OCI-LY7 (cell line): Measurements from ENCODE around the gene TIRAP. TPM values are rescaled to one million over a fixed set of nuclear protein-coding genes. Genes with fewer than 3 reads are reported as not detected.

ENCODE experiments used
- BruUV-seq: library from RNA; stranded (reverse); fragments of 400-500 nt; replicated peaks from 2 replicates; lab custom pipeline; 2021; lab: Mats Ljungman, UMichigan
- CTCF ChIA-PET: fragments of 300-600 bp; sonication (Branson Sonifier 250); formaldehyde crosslinking; loops from one replicate; lab custom pipeline; 2022; ENCODE audit warnings: antibody characterized with exemption; ENCODE audit not compliant: unreplicated experiment; lab: Charles Lee
- POLR2A ChIA-PET: fragments of 300-600 bp; sonication (Branson Sonifier 250); formaldehyde crosslinking; loops from one replicate; lab custom pipeline; 2022; ENCODE audit warnings: antibody characterized with exemption; lab: Charles Lee
- DNase-seq: peaks from one replicate; pipeline ENCODE4 v3.0.0-alpha.2; 2015; ENCODE audit warnings: low spot score
- H2AFZ ChIP-seq: fragments of 200-600 bp; sonication (generic), shearing (Covaris generic); 2 replicates; pipeline ENCODE4 v1.6.1; 2014; ENCODE audit warnings: mild to moderate bottlenecking, antibody characterized with exemption, low read length, moderate library complexity
- H3K27ac ChIP-seq: fragments of 200-600 bp; sonication (generic); 2 replicates; pipeline ENCODE4 v1.5.1; 2014; ENCODE audit warnings: mixed run types, low read depth, mild to moderate bottlenecking, moderate library complexity, low read length, inconsistent platforms; ENCODE audit not compliant: poor library complexity, severe bottlenecking
- H3K36me3 ChIP-seq: fragments of 200-600 bp; sonication (generic); 2 replicates; pipeline ENCODE4 v1.6.1; 2014; ENCODE audit warnings: mild to moderate bottlenecking, antibody characterized with exemption, low read length, moderate library complexity, mixed read lengths; ENCODE audit not compliant: insufficient read depth
- H3K4me1 ChIP-seq: fragments of 200-600 bp; sonication (generic); 2 replicates; pipeline ENCODE4 v1.5.1; 2014; ENCODE audit warnings: mild to moderate bottlenecking, low read length; ENCODE audit not compliant: insufficient read depth, poor library complexity, severe bottlenecking
- H3K4me2 ChIP-seq: fragments of 200-600 bp; sonication (generic); 2 replicates; pipeline ENCODE4 v1.6.1; 2014; ENCODE audit warnings: mild to moderate bottlenecking, low read length
- H3K4me3 ChIP-seq: fragments of 200-600 bp; sonication (generic); 2 replicates; pipeline ENCODE4 v1.5.1; 2014; ENCODE audit warnings: mild to moderate bottlenecking, low read depth, low read length; ENCODE audit not compliant: poor library complexity, severe bottlenecking
- H3K79me2 ChIP-seq: fragments of 200-600 bp; sonication (generic); 2 replicates; pipeline ENCODE4 v1.6.1; 2016; ENCODE audit warnings: low read depth, mild to moderate bottlenecking, low read length, moderate library complexity, mixed read lengths; ENCODE audit not compliant: insufficient read depth
- H3K9me2 ChIP-seq: fragments of 200-600 bp; sonication (generic); 2 replicates; pipeline ENCODE4 v1.6.1; 2016; ENCODE audit warnings: mild to moderate bottlenecking, low read length, mixed read lengths; ENCODE audit not compliant: insufficient read depth
- H3K9me3 ChIP-seq: fragments of 200-600 bp; sonication (generic); 2 replicates; pipeline ENCODE4 v1.6.1; 2014; ENCODE audit warnings: mild to moderate bottlenecking, mixed run types, low read length, mixed read lengths
- H4K20me1 ChIP-seq: fragments of 200-600 bp; sonication (generic); 2 replicates; pipeline ENCODE4 v1.6.1; 2014; ENCODE audit warnings: mild to moderate bottlenecking, antibody characterized with exemption, low read length, moderate library complexity, mixed read lengths; ENCODE audit not compliant: insufficient read depth
- EZH2phosphoT487 ChIP-seq: fragments of 200-600 bp; sonication (generic); IDR thresholded peaks from 2 replicates; pipeline ENCODE4 v1.6.1; 2018; ENCODE audit warnings: low read depth, borderline replicate concordance, mild to moderate bottlenecking, mixed run types, antibody characterized with exemption, low read length, moderate library complexity, mixed read lengths
- intact Hi-C: fragments of 100-400 bp; cut with micrococcal nuclease; formaldehyde crosslinking; loops from one replicate; pipeline ENCODE4 v1.10.0; 2022; ENCODE audit not compliant: unreplicated experiment
- total RNA-seq, 2 experiments: library from RNA; depleted of rRNA in 1 of 2; stranded (reverse); fragments of >200 nt in 1 of 2; shearing (Covaris generic) in 1 of 2; gene quantifications; 2 replicates each; pipeline ENCODE4 v1.2.3, GENCODE V29; 2014 to 2022
- TF ChIP-seq, protein P1 (sequence below): fragments of 200-600 bp; sonication (generic); conservative IDR thresholded peaks from 2 replicates; pipeline ENCODE4 v1.5.1; 2014; ENCODE audit warnings: mild to moderate bottlenecking, antibody characterized with exemption, low read length, moderate library complexity, mixed read lengths

The TIRAP gene
- total RNA-seq, 2 experiments from 2014 or later = 3.4 to 9.8 TPM

DNA sequence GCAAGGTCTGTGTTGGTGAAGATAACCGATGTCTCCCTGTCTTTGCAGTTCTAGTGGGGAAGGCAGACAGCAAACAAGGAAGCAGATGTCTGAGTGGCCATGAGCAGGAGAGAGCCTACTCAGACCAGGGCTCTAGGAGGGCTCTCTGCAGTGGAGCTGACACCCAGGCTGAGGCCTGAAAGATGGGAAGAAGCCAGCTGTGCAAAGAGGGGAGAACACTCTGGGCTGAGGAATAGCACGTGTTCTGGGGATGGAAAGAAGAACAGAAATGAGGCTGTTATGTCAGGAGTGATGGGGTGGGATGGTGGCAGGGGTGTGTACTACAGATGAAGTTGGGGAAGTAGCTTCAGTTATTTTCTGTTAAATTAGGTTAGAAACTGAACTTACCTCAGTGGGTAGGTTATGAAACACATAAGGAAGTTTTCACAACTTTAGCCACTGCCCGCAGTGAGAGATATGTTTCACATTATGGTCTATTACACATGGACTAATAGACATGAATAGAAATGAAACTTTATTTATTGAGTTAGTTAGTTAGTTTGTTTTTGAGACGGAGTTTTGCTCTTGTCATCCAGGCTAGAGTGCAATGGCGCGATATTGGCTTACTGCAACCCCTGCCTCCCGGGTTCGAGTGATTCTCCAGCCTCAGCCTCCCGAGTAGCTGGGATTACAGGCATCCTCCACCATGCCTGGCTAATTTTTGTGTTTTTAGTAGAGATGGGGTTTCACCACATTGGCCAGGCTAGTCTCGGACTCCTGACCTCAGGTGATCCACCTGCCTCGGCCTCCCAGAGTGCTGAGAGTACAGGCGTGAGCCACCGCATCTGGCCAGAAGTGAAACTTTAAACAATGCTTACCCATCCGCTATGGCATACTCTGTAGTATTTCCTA, 28.8 kb downstream of the TIRAP start:
- TF ChIP-seq, protein P1, sequence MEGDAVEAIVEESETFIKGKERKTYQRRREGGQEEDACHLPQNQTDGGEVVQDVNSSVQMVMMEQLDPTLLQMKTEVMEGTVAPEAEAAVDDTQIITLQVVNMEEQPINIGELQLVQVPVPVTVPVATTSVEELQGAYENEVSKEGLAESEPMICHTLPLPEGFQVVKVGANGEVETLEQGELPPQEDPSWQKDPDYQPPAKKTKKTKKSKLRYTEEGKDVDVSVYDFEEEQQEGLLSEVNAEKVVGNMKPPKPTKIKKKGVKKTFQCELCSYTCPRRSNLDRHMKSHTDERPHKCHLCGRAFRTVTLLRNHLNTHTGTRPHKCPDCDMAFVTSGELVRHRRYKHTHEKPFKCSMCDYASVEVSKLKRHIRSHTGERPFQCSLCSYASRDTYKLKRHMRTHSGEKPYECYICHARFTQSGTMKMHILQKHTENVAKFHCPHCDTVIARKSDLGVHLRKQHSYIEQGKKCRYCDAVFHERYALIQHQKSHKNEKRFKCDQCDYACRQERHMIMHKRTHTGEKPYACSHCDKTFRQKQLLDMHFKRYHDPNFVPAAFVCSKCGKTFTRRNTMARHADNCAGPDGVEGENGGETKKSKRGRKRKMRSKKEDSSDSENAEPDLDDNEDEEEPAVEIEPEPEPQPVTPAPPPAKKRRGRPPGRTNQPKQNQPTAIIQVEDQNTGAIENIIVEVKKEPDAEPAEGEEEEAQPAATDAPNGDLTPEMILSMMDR = no peak
- TF ChIP-seq EZH2phosphoT487 = no peak
- Histone ChIP-seq H3K4me2 (no peak overlapping the region), H3K79me2 (no peaks in the 10 kb centered on the region), H3K4me3 (no peak overlapping the region), H4K20me1 (no peaks in the 10 kb centered on the region), H3K4me1 (peaks cover 4% of the 10 kb centered on the region), H3K27ac (no peak overlapping the region), H3K36me3 (peaks cover 68% of the 10 kb centered on the region), H2AFZ (no peak overlapping the region), H3K9me2 (no peaks in the 10 kb centered on the region), H3K9me3 (0 out of 2 replicates have a peak, but pooled peaks cover 5% of the 10 kb centered on the region)
- intact Hi-C loops = loop anchor here (5.0 kb wide), 1 partner anchor 681 kb away; no protein-coding TSS in a partner anchor
- POLR2A ChIA-PET = interaction anchor here (0.7 to 1.5 kb wide), 3 partner anchors 12 to 42 kb away, joined by 3 to 4 read pairs (median 3); no protein-coding TSS in a partner anchor
- CTCF ChIA-PET = interaction anchor here (0.8 to 1.2 kb wide), 2 partner anchors 169 to 173 kb away, joined by 4 to 6 read pairs; no protein-coding TSS in a partner anchor
- no peak for DNase-seq
- BruUV-seq = no TSS peak

DNA sequence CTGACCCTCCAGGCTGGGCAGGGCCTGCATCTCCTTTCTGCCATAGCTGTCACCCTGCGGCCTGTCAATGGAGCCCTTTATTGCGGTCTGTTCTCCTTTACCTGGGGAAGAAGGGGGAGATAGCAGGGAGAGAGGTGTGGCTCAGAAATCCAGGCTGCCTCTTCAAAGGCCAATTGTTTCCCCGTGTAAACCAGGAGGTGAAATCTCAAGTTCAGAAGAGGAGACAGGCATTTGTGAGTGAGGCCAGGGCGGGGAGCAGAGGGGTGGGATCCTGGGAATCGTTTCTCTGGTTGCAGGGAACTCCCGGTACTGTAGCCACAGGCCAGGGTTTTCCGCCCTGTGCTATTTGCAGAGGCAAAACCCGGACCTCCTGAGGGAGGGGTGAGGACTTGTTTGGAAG, 30.1 kb downstream of the TIRAP start:
- intact Hi-C loops = loop anchor here (5.0 kb wide), 1 partner anchor 679 kb away; no protein-coding TSS in a partner anchor

More for the DNA sequence above, 30.1 kb downstream of the TIRAP start:
- POLR2A ChIA-PET = interaction anchor here (1.0 kb wide), 1 partner anchor 13 kb away, joined by 3 read pairs; no protein-coding TSS in a partner anchor
- no peak overlapping the region for H3K27ac ChIP-seq
- peaks cover 63% of the 10 kb centered on the region for H3K36me3 ChIP-seq
- CTCF ChIA-PET = interaction anchor here (1.2 kb wide), 1 partner anchor 172 kb away, joined by 4 read pairs; no protein-coding TSS in a partner anchor
- H3K4me1 ChIP-seq = peaks cover 3% of the 10 kb centered on the region
- H3K9me2 ChIP-seq = no peaks in the 10 kb centered on the region
- 0 out of 2 replicates have a peak, but pooled peaks cover 5% of the 10 kb centered on the region for H3K9me3 ChIP-seq
- no peak overlapping the region for H2AFZ ChIP-seq
- no peak for DNase-seq
- H3K4me2 ChIP-seq = no peak overlapping the region
- no peaks in the 10 kb centered on the region for H3K79me2 ChIP-seq
- TF ChIP-seq, protein P1 = no peak
- TF ChIP-seq EZH2phosphoT487 = no peak
- no TSS peak for BruUV-seq
- no peaks in the 10 kb centered on the region for H4K20me1 ChIP-seq
- H3K4me3 ChIP-seq = no peak overlapping the region
